Subcutaneous abdominal adipose tissue (tissue), 5 donors: Measurements from ENCODE around the gene BANP.
"Not testable (repeated sequence)": the region's sequence is repeated elsewhere in the genome, so short reads cannot be mapped to it uniquely, and the experiment has no call there.

Experiments
- H3K27ac ChIP-seq: one replicate; pipeline ENCODE4 v1.7.0; 2013; ENCODE audit warnings: low read depth, mild to moderate bottlenecking, inconsistent platforms, low read length, moderate library complexity
- H3K27me3 ChIP-seq, 5 donors: one replicate each; pipeline ENCODE4 v1.7.0; 2013; ENCODE audit warnings: low read length in 5 of 5, inconsistent platforms in 1 of 5; ENCODE audit not compliant: control insufficient read depth in 5 of 5, insufficient read depth in 4 of 5
- H3K36me3 ChIP-seq, 5 donors: one replicate each; pipeline ENCODE4 v1.7.0; 2013; ENCODE audit warnings: low read length in 5 of 5; ENCODE audit not compliant: control insufficient read depth in 5 of 5, insufficient read depth in 5 of 5
- H3K4me1 ChIP-seq, 5 donors: one replicate each; pipeline ENCODE4 v1.7.0; 2013; ENCODE audit warnings: low read length in 5 of 5, mild to moderate bottlenecking in 3 of 5, moderate library complexity in 1 of 5; ENCODE audit not compliant: control insufficient read depth in 5 of 5, insufficient read depth in 5 of 5
- H3K4me3 ChIP-seq, 5 donors: one replicate each; pipeline ENCODE4 v1.7.0; 2013; ENCODE audit warnings: low read length in 5 of 5, low read depth in 1 of 5
- H3K9ac ChIP-seq, 5 donors: one replicate each; pipeline ENCODE4 v1.7.0; 2013; ENCODE audit warnings: low read length in 5 of 5, mild to moderate bottlenecking in 4 of 5, moderate library complexity in 3 of 5
- H3K9me3 ChIP-seq, 5 donors: one replicate each; pipeline ENCODE4 v1.7.0; 2013; ENCODE audit warnings: low read length in 5 of 5; ENCODE audit not compliant: control insufficient read depth in 5 of 5
- donor health status: healthy.
- donor health status: healthy.
- donor health status: healthy.
- donor health status: healthy.
- donor health status: healthy.

The BANP gene

GRCh38 chr16:88118852-88119741, 167.9 kb downstream of the BANP start:
- peaks cover 0 to 14% (median 7%) of the 10 kb centered on the region in 5 donors for H3K4me1 ChIP-seq
- not testable (repeated sequence) for H3K27ac ChIP-seq

GRCh38 chr16:88119881-88120751, 168.9 kb downstream of the BANP start:
- not testable (repeated sequence) for H3K4me3 ChIP-seq, H3K9ac ChIP-seq, H3K27ac ChIP-seq, H3K9me3 ChIP-seq, H3K36me3 ChIP-seq
- peaks cover 0 to 16% (median 4%) of the 10 kb centered on the region in 5 donors for H3K27me3 ChIP-seq
- H3K4me1 ChIP-seq = peaks cover 0 to 14% (median 7%) of the 10 kb centered on the region in 5 donors

More at GRCh38 chr16:88118852-88119741, 167.9 kb downstream of the BANP start:
- not testable (repeated sequence) for H3K9me3 ChIP-seq, H3K9ac ChIP-seq, H3K36me3 ChIP-seq, H3K4me3 ChIP-seq
- H3K27me3 ChIP-seq = peaks cover 0 to 16% (median 4%) of the 10 kb centered on the region in 5 donors

DNA sequence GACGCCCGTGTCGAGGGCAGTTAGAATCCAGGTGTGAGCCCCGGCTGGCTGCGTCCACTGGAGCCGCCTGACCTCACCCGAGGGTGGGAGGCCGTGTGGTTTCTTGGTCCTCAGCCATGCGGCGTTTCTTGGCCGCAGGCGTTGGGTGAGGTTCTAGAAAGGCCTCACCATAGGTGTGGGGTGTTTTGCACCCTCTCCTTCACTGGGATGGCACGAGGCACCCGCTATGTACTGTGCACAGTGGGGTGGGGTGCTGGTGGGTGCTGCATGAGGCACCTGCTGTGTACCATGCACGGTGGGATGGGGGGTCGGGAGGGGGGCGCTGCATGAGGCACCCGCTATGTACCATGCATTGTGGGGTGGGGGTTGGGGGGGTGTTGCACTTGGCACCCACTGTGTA, 169.6 kb downstream of the BANP start:
- Histone ChIP-seq H3K27me3 (peaks cover 0 to 16% (median 3%) of the 10 kb centered on the region in 5 donors), H3K27ac (no peak overlapping the region), H3K36me3 (no peaks in the 10 kb centered on the region), H3K4me1 (peaks cover 0 to 14% (median 7%) of the 10 kb centered on the region in 5 donors), H3K4me3 (no peak overlapping the region), H3K9ac (no peak overlapping the region), H3K9me3 (no peaks in the 10 kb centered on the region)

DNA sequence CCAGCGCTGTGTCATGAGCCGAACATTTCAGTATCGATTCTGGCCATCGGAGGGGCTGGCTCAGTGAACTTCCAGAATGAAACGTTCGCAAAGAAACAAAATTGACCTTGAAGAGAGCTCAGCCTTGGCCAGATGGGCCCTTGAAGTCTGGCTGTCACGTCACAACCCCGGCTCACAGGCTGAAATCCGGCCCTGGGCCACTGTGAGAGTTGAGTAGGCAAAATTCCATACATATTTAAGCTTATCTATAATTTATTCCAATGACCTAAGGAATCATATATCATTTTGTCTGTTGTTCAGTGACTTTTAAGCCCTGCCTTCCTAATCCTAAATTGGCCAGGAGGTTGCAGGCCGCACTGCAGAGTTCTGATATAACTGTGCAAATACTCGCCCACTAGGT, 170.2 kb downstream of the BANP start:
- not testable (repeated sequence) for H3K36me3 ChIP-seq, H3K4me3 ChIP-seq, H3K27ac ChIP-seq, H3K9me3 ChIP-seq, H3K9ac ChIP-seq
- Histone ChIP-seq H3K4me1 (peaks cover 0 to 14% (median 7%) of the 10 kb centered on the region in 5 donors), H3K27me3 (peaks cover 0 to 12% (median 0%) of the 10 kb centered on the region in 5 donors)

- Histone ChIP-seq H3K9ac (no peak overlapping the region), H3K27ac (no peak overlapping the region), H3K9me3 (no peaks in the 10 kb centered on the region), H3K4me3 (no peak overlapping the region), H3K27me3 (peaks cover 0 to 10% (median 0%) of the 10 kb centered on the region in 5 donors), H3K4me1 (peaks cover 0 to 14% (median 7%) of the 10 kb centered on the region in 5 donors), H3K36me3 (no peaks in the 10 kb centered on the region)
These were observed 170.8 kb downstream of the BANP start for GRCh38 chr16:88121886-88122580.
